ENCODE measurements around the gene CPPED1.

DNA sequence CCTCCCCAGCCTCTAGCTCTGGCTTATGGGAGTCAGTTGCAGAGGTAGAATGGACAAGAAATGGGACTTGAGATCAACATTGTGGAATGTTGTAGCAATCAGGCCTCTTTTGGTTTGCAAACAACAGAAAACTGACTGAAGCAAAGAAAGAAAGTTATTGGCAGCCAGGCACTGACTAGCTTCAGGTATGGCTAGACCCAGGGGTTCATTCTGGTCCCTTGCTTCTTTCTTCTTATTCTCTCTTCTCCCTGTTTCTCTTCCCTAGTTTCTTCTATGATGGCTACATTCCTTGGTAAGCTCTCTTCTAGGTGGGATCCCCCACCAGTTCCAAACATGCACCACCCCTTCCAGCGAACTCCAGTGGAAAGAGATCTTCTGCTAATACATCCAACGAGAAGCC is 154.3 kb downstream of the CPPED1 start:
- TF ChIP-seq, protein P1, sequence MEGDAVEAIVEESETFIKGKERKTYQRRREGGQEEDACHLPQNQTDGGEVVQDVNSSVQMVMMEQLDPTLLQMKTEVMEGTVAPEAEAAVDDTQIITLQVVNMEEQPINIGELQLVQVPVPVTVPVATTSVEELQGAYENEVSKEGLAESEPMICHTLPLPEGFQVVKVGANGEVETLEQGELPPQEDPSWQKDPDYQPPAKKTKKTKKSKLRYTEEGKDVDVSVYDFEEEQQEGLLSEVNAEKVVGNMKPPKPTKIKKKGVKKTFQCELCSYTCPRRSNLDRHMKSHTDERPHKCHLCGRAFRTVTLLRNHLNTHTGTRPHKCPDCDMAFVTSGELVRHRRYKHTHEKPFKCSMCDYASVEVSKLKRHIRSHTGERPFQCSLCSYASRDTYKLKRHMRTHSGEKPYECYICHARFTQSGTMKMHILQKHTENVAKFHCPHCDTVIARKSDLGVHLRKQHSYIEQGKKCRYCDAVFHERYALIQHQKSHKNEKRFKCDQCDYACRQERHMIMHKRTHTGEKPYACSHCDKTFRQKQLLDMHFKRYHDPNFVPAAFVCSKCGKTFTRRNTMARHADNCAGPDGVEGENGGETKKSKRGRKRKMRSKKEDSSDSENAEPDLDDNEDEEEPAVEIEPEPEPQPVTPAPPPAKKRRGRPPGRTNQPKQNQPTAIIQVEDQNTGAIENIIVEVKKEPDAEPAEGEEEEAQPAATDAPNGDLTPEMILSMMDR (IDR thresholded peaks at IDR 0.05; ENCODE audit: low read depth, low read length), result no peak
- TF ChIP-seq POLR2A (IDR thresholded peaks at IDR 0.05; ENCODE audit: extremely low read depth, insufficient read length) (no peak), MYC (IDR thresholded peaks at IDR 0.05; ENCODE audit: low read depth, low read length) (no peak)
- TF ChIP-seq, protein P2, sequence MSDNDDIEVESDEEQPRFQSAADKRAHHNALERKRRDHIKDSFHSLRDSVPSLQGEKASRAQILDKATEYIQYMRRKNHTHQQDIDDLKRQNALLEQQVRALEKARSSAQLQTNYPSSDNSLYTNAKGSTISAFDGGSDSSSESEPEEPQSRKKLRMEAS (IDR thresholded peaks at IDR 0.05; ENCODE audit: low read depth, low read length), result no peak
